HG03045 (cell line): ENCODE results near the gene KHDC1.
A peak's percentile ranks its signal among the peaks of the same experiment; 100 is the strongest.
"Not testable (repeated sequence)": the region's sequence is repeated elsewhere in the genome, so short reads cannot be mapped to it uniquely, and the experiment has no call there.

Experiments
- ATAC-seq: cut with Tn5 transposase; IDR thresholded peaks from one replicate; pipeline ENCODE4 v1.9.1; 2021; ENCODE audit warnings: mild to moderate bottlenecking, moderate library complexity; ENCODE audit not compliant: unreplicated experiment

Gene KHDC1

GRCh38 chr6:73262671-73263569 is at the start of gene KHDC1:
Gene KHDC1 (minus strand): TSS chr6:73263196. CDS start chr6:73242517, 20,679 bp downstream.
- ATAC-seq = peak; percentile 92

- not testable (repeated sequence) for ATAC-seq
These were observed 47.5 kb upstream of the KHDC1 start for GRCh38 chr6:73310503-73310845.

GRCh38 chr6:73309785-73310502 is 46.9 kb upstream of the KHDC1 start:
- ATAC-seq = peak; percentile 98

- ATAC-seq = peak; percentile 49
These were observed 46.5 kb upstream of the KHDC1 start for GRCh38 chr6:73309535-73309784.

GRCh38 chr6:73308712-73309534 is 45.9 kb upstream of the KHDC1 start:
- ATAC-seq = no peak

GRCh38 chr6:73303773-73304172 is 40.8 kb upstream of the KHDC1 start:
- not testable (repeated sequence) for ATAC-seq

GRCh38 chr6:73302339-73302738 is 39.3 kb upstream of the KHDC1 start:
- no peak for ATAC-seq

- ATAC-seq = no peak
These were observed 36.4 kb upstream of the KHDC1 start for GRCh38 chr6:73299151-73299971.

GRCh38 chr6:73293331-73293730 is 30.3 kb upstream of the KHDC1 start:
- ATAC-seq = no peak

- no peak for ATAC-seq
These were observed 27.4 kb upstream of the KHDC1 start for GRCh38 chr6:73290435-73290834.

- ATAC-seq = no peak
These were observed 23.8 kb upstream of the KHDC1 start for GRCh38 chr6:73286752-73287151.

GRCh38 chr6:73285674-73286283 is 22.8 kb upstream of the KHDC1 start:
- no peak for ATAC-seq

GRCh38 chr6:73282871-73283270 is 19.9 kb upstream of the KHDC1 start:
- ATAC-seq = no peak

GRCh38 chr6:73281684-73282083 is 18.7 kb upstream of the KHDC1 start:
- not testable (repeated sequence) for ATAC-seq

GRCh38 chr6:73269296-73269695 is 6.3 kb upstream of the KHDC1 start:
- not testable (repeated sequence) for ATAC-seq

GRCh38 chr6:73268896-73269295 is 5.9 kb upstream of the KHDC1 start:
- not testable (repeated sequence) for ATAC-seq

- no peak for ATAC-seq
These were observed 1.4 kb upstream of the KHDC1 start for GRCh38 chr6:73264446-73264845.

- ATAC-seq = peak; percentile 4
These were observed 544 bp upstream of the KHDC1 start for GRCh38 chr6:73263570-73263909.

GRCh38 chr6:73258721-73259120 is 4.3 kb downstream of the KHDC1 start:
- ATAC-seq = no peak

- ATAC-seq = not testable (repeated sequence)
These were observed 8.7 kb downstream of the KHDC1 start for GRCh38 chr6:73254323-73254722.
